PFSK-1 (cell line): ENCODE results near the gene UFC1.

Experiments used
- POLR2AphosphoS5 ChIP-seq: IDR thresholded peaks from 2 replicates; pipeline ENCODE4 v1.6.1; 2012; ENCODE audit warnings: low read depth, mild to moderate bottlenecking, control low read depth, low read length, moderate library complexity
- SIN3A ChIP-seq: IDR thresholded peaks from 2 replicates; pipeline ENCODE4 v1.6.1; 2012; ENCODE audit warnings: mild to moderate bottlenecking, low read length, moderate library complexity, borderline replicate concordance; ENCODE audit not compliant: insufficient read depth
- TAF1 ChIP-seq: IDR thresholded peaks from 2 replicates; pipeline ENCODE4 v1.6.1; 2012; ENCODE audit warnings: low read length, control low read depth, borderline replicate concordance; ENCODE audit not compliant: insufficient read depth
- TF ChIP-seq, protein P1 (sequence below), 2 experiments: IDR thresholded peaks; 2 replicates each; pipeline versions ENCODE4 v1.6.1 to v1.8.0; 2011 to 2012; ENCODE audit warnings: low read depth in 2 of 2, low read length in 2 of 2, control low read depth in 1 of 2, inconsistent platforms in 1 of 2, mild to moderate bottlenecking in 1 of 2, moderate library complexity in 1 of 2; ENCODE audit not compliant: insufficient read depth in 1 of 2

DNA sequence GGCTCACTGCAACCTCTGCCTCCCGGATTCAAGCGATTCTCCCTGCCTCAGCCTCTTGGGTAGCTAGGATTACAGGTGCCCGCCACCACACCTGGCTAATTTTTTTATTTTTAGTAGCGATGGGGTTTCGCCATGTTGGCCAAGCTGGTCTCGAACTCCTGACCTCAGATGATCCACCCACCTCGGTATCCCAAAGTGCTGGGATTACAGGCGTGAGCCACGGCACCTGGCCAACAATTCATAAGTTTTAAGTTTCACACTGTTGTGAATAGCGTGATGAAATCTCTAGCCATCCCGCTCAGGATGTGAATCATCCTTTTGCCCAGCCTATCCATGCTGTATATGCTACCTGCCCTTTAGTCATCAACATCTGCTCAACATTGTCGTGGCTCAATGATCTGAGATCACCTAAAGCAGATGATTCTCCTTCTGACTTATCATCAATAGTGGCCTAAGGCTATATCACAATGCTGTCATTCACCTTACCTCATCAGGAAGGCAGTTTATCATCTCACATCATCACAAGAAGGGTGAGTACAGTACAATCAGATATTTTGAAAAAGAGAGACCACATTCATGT, 38.6 kb upstream of the UFC1 start:
- TF ChIP-seq, protein P1, sequence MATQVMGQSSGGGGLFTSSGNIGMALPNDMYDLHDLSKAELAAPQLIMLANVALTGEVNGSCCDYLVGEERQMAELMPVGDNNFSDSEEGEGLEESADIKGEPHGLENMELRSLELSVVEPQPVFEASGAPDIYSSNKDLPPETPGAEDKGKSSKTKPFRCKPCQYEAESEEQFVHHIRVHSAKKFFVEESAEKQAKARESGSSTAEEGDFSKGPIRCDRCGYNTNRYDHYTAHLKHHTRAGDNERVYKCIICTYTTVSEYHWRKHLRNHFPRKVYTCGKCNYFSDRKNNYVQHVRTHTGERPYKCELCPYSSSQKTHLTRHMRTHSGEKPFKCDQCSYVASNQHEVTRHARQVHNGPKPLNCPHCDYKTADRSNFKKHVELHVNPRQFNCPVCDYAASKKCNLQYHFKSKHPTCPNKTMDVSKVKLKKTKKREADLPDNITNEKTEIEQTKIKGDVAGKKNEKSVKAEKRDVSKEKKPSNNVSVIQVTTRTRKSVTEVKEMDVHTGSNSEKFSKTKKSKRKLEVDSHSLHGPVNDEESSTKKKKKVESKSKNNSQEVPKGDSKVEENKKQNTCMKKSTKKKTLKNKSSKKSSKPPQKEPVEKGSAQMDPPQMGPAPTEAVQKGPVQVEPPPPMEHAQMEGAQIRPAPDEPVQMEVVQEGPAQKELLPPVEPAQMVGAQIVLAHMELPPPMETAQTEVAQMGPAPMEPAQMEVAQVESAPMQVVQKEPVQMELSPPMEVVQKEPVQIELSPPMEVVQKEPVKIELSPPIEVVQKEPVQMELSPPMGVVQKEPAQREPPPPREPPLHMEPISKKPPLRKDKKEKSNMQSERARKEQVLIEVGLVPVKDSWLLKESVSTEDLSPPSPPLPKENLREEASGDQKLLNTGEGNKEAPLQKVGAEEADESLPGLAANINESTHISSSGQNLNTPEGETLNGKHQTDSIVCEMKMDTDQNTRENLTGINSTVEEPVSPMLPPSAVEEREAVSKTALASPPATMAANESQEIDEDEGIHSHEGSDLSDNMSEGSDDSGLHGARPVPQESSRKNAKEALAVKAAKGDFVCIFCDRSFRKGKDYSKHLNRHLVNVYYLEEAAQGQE (IDR thresholded peaks at IDR 0.05; ENCODE audit: insufficient read depth in 1 of 2, low read depth in 2 of 2, low read length in 2 of 2): no peak
- TF ChIP-seq POLR2AphosphoS5 (0 out of 2 replicates have a peak, but pooled peaks have one; percentile 7), SIN3A (no peak), TAF1 (no peak)
